NK-92 (cell line): ENCODE results near the gene KIAA1671.

Experiments used
- DNase-seq: peaks from one replicate; lab custom pipeline; 2025; ENCODE audit not compliant: unreplicated experiment; lab: John Stamatoyannopoulos, UW

The KIAA1671 gene

DNA sequence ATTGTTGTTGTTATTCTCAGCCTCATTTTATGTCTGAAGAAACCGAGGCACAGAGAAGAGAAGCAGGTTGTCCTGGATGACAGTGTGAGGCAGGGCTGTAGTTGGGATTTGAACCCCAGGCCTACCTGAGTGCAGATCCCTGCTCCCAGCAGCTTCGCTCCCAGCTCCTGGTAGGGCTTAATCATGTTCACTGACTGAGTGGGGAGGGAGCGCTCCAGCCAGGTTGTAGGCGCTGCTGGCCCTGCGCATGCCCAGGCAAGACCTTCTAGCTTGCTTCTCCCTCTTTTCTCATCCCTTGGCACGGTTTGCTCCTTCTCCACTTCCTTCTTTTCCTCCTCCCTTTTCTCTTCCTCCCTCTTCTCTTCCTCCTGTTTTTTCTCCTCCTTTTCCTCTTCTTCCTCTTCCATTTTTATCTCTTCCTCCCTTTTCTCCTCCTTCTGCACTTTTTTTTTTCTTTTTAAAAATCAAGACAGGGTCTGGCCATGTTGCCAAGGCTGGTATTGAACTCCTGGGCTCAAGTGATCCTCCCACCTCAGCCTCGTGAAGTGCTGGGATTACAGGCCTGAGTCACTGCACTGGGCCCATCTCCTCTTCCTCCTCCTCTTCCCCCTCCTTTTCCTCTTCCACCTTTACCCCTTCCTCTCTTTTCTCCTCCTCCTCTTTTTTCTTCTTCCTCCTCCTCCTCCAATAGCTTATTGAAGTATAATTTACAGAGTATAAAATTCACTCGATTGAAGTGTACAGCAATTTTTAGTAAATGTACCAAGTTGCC is 109.3 kb downstream of the KIAA1671 start:
- no peak for DNase-seq

DNA sequence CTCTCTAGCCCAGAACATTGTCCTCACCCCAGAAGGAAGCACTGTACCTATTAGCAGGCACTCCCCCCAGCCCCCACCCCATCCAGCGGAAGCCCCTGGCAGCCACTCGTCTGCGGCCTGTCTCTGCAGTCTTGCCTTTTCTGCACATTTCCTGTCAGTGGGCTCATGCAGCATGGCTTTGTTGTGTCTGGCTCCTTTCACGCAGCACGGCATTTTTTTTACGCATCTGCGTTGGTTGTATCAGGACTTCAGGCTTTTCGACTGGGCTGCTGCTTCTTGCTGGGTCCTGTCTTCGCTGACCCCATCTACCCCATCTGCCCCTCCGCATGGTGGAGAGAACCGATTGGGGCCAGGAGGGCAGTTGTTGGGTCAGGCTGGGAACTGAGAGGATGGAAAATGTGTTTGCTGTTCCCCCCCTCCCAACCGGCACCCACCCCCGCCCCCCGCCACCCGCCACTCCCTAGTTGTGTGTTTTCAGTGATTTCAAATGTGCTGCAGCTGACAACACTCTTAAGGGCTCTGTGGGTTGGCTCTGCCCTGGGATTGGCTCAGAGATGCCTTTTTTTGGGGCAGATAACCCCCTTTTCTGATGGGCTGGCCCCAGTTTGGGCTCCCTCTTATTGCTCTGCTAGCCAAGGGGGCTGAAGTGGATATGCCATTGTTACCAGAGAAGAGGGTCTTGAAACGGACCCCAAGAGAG is 110.0 kb downstream of the KIAA1671 start:
- DNase-seq = no peak

DNA sequence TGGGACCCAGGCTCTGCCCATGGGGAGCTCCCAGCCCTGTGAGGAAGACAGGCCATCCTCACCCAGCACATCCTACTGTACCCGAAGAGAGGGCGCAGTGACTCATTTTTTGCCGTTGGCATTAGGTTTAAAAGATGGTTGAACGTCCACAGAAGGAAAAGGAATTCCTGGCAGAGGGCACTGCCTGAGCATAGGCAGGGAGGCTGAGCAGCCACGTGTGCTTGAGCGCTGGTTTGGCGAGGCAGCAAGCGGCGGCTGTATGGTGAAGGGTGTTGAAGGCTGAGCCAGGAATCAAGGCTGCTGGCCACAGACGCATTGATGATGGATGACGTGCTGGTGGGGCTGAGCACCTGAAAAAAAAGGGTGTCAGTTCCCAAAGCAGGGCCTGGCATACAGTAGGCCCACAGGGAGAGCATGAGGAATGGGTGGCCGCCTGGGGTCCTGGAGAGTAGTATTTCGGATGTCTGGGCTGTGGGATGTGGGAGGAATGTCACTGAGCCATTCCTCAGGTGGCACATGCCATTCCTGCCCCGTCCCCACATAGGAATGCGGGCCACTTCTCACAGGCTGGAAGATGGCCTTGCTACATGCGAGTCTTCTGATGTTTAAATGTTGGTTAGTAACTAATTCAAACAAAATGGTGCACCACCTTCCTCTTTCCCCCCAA is 112.5 kb downstream of the KIAA1671 start:
- no peak for DNase-seq

DNA sequence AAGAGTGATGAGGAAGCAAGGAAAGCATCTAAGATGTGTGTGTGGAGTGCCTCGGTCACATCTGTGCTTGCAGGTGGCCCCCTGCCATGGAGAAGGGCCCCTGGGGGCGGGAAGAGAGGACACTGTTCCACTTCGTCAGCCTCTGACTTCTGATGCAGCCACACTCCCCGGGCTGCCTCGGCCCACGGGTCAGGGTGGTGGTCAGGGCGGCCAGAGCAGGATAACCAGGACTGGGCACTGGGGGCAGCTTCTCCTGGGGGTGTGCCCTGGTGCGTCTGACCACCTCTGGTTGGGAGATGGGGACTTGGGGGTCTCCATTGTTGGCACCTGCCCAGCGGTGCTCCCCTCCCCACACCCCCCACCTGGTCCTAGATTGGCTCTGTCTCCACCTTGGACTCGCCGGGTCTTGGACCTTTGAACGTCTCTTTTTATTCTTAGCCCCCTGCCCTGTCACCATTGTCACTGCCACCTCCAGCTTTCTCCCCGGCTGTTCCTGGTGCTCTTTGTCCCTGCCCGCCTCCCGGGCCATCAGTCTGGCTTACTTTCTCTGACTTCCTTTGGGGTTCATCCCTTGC is 114.4 kb downstream of the KIAA1671 start:
- no peak for DNase-seq

DNA sequence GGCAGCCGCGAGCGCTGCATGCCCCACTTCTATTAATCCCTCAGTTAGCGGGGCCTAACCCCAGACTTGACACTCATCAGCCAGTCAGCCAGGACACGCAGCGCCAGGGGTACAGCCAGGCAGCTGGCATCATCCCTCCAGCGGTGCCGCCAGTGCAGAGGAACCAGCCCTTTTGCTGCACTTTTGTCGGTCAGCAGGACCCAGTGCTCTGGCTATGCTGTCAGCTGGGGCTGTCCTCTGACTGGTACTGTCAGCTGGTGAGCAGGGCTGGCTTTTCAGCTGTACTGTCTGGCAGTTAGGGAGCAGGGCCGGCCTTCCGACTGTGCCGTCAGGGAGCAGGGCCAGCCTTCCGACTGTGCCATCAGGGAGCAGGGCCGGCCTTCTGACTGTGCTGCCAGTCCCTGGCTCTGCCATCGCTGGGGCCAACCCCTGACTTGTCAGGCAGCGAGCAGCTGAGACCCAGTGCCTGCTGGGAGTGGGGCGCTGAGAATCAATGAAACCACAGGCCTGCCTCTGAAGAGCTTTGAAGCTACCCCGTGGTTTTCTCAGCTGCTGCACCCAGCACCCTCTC is 115.4 kb downstream of the KIAA1671 start:
- DNase-seq = no peak

DNA sequence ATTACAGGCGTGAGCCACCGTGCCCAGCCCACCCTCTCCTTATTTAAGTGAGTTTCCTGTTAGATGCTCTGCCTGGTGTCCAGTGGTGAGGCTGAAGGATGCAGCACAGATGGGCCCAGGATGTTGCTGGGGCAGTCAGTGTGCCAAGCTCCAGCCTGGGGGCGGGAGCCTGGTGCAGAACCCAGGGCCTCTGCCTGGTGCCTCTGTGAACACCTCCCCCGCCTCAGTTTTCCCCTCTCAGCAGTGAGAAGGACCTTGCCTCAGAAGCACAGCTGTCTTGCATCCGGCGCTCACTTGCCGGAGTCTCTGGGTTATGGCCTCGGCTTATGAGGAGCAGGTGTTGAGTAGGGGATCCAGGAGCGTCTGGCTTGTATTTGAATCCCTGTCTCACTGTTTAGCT is 116.2 kb downstream of the KIAA1671 start:
- DNase-seq = no peak

DNA sequence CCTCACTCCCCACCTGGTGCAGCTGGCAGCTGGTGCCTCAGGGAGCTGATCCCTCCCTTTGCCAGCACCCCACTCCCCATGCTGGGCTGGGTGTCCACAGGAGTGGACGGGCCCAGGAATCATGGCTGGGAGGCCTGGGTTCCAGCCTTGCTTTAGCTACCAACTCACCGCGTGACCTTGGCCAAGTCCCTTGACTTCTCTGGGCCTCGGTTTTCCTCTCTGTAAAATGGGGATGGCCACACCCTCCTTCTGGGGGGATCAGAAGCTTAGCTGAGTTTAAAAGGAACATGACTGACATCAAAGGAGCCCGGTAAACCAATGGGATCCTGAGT is 116.9 kb downstream of the KIAA1671 start:
- DNase-seq = no peak

DNA sequence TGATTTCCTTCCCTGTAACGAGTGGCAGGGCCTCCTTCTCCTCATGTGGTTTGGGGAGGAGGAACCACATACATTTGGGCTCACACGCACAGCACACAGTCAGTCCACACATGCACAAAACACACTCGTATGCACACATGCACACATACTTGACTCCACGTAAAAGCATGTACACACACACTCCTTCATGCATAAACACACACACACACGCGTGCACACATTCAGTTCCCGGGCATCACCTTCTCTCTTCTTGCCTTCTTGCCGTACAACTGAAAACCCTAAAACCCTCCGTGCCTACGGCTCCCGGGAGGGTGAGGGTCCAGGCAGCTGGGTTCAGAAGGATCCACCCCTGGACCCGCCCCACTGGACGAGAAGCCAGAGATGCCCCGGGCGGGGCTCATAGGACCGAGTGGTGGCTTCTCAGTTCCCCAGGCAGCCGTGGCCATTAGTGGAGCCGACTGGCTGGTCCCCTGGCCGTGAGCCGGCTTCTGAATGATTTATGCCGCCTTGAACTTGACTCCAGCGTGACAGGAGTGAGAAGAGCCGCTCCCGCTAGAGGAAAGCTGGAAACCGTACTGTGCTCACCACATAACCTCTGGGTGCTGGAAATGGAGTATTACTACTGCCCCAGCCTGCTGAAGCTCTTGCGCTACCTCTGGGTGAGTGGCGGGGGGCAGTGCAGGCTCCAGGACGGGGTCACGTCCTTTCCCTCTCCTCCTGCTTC is 117.4 kb downstream of the KIAA1671 start:
- DNase-seq = no peak

DNA sequence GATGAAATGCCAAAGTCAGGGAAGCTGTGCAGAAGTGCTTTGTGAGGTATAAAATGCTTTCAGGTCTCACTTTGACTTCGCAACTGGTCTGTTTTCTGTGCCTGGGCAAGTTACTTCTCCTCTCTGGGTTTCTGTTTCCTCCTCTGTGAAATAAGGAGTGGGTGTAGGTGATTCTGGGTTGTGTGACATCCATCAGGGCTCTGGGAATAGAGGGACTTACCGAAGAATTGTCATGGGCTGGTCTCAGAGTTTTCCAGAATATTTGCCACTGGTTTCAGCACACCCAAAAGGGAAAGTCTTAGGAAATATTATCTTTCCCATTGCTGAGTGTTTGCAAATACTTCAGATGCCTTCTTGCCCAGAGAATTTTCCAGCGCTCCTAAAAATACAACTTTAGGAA is 118.4 kb downstream of the KIAA1671 start:
- DNase-seq = no peak

DNA sequence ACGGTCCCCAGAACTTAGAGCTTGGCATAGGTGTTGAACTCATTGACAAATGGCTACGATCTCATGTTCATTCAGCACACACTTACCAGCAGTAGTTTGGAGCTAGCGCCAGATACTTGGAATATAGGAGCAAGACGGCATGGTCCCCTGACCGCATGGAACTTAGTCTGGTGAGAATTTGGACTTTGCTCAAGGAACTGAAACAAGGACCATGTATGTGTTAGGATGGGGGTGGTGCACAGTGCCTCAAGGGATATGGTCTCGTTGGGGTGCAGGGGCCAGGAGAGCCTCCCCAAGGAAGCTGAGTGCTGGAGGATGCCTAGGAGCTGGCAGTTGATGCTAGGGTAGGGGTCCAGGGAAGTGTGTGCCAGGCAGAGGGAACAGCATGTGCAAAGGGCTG is 119.2 kb downstream of the KIAA1671 start:
- no peak for DNase-seq

DNA sequence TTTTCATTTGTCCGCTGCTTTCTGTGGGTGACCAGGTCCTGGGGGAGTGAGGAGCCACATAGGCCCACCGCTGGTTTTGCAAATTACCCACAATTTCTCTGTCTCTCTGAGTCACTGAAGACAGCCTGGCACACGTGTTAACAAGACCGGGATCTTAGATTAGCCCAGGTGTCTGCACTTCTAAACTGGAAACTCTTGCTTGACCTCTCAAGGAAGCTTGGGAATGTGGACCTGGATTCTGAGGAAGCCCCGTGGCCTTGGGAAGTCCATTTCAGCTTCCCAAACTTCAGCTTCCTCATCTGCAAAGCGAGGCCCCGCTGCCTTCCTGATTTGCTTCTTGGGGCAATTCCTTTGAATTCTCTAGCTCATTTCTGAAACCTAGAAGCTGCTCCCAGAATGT is 119.9 kb downstream of the KIAA1671 start:
- no peak for DNase-seq

DNA sequence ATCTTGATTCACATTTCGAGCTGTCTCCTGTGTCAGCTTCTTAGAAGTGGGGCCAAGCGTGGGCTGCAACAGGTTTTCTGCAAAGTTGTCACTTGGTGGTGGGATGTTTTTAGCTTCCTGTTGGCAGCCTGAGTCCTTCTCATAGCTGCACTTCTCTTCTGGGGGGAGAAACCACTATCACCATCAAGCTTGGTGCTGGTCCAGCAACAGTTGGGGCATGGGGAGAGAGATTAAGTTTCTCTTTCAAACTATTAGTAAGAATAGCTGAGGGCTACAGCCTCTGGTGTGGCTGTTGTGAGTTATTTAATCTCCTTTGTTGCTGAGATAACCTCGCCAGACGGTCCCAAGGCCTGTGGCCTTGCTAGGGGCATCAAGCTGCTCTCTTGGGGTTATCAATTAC is 123.8 kb downstream of the KIAA1671 start:
- DNase-seq = no peak

DNA sequence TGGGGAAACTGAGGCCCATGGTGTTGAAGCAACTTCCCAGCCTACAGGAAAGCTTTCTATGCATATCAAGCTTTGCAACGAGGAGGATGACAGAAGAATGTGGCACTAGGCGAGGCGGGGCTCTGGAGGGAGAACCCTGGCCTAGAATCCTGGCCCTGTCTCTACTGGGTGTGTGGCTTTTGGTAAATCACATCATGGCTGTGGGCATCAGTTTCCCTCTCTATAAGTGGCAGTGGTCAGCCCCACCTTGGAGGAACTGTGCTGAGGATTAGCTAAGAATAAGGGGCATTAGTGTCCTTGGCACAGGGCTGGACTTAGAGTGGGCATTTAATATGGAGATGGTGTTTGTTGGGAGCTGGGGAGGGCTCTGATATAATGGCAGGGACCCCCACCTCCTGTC is 124.5 kb downstream of the KIAA1671 start:
- DNase-seq = no peak

DNA sequence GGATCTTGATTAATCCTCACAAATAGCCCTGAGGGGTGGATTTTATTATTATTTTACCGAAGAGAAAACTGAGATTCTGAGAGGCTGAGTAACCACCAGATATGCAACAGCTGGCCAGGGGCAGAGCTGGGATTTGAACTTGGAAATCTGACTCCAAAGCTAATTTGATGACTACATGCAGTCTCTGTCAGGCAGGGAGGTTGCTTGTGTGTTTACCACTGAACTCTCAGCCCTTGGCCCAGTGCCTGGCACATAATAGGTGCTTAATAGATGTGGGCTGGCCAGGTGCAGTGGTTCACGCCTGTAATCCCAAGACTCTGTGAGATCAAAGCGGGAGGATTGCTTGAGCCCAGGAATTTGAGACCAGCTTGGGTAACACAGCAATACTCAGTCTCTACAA is 125.4 kb downstream of the KIAA1671 start:
- no peak for DNase-seq

DNA sequence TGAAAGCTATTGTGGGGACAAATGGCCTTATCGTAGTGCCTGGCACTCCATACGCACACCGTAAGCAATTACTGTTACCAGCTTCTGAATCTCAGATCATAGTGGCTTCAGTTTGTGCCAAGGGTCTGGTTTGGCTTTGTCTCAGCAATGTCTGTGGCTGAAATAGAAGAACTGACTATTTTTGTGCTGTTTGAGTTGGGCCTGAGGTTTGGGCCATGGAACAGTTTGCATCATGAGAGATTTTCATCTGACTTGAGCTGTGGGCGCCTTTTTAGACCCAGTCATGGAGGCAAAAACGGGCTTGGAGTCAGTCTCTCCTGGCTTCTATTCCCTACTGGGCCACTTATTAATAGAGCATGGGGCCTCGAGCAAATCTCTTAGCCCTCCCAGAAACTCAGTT is 126.1 kb downstream of the KIAA1671 start:
- no peak for DNase-seq

DNA sequence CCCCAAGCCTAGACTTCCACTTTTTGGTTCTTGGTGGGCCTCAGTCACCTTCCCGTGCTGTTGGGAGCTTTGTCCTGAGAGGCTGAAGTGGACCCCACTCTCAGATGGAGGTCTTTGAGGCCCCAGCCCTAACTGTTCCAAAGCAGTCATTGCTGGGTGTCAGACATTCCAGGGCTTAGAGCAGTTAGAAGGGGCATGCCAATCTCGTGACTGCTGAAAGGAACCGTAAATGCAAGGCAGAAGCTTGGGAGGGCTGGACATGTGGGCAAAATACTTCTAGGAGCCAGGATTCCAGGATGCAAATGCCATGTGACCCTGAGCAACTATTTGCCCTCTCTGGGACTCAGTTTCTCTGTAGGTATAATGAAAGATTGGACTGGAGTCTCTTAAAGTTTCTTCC is 128.3 kb downstream of the KIAA1671 start:
- no peak for DNase-seq

DNA sequence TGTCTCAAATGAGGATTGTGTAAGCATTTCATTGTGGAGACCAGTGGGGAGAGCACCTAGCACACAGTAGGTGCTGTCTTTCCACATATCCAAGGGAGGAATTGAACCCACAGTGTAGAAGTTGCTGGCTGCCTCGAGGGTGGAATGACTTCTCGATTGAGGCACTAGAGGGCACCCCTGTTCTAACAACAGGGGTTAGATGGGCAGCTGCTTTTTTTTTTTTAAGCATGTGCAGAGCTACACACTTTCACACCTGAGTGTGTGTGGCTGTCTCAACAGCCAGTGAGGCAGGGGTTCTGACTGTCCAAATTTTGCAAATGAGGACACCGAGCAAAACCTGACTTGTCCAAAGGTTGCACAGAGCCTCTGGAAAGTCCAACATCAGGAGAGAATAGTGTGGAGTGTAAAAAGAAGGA is 128.9 kb downstream of the KIAA1671 start:
- no peak for DNase-seq

DNA sequence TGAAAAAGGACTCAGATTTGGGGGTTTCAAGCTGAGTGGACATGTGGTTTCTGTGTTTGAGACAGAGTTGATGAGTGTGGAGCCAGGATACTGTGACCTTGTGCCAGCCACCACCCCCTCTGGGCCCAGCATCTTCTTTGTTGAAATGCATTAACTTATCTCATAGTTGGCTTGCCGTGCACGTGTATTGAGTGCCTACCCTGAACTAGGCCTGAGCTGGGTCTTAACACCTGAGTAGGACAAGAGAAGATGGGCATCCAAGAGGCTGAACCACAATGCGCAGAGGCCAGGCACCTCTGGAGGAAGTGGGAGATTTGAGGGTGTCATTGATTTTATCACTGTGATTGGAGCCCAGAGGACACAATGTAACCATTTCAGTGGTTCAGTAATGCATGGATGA is 129.6 kb downstream of the KIAA1671 start:
- DNase-seq = no peak

DNA sequence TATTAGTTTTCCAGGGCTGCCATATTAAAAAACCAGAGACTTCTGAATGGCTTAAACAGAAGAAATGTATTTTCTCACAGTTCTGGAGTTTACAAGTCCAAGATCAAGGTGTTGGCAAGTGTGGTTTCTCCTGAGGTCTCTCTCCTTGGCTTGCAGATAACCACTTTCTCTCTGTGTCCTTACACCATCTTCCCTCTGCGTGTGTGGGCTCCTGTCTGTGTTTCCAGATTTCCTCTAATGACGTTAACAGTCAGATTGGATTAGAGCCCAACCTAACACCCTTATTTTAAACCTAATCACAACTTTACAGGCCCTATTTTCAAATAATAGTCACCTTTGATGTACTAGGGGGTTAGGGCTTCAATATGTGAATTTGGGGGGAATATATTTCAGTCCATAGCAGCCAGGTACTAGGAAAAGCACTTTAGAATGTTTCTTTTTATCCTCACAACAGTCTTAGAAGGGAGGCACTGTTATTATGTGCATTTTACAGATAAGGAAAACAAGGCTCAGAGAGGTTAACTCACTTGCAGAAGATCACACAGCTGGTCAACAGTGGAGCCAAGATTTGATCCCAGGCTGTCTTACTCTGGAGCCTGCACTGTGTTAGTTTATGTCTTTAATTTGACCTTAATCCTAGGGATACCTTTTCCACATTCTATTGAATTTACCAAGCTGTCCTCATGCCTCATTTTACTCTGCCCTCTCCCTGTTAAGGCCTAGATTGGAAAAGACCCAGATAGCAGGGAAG is 130.7 kb downstream of the KIAA1671 start:
- DNase-seq = no peak

DNA sequence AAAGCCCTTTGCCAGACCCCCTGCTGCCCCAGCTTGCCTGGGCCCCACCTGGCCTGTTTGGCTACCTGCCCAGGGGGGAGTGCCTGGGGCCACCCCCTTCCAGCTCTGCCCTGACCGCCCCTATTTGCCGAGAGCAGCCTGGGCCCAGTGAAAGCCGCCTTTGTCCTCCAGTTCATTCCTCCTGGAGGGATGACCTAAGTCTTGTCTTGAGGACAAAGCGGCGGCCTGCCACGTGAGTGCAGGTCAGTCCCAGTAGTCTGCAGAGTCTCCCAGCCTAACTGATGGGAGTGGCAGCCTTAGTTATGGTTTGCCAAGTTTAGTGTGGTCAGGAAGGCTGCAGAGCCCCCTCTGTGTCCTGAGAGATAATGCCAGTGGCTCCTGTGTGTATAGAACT is 131.3 kb downstream of the KIAA1671 start:
- DNase-seq = no peak
